Measurements from ENCODE around the gene BLM. TPM values are rescaled to one million over a fixed set of nuclear protein-coding genes. Genes with fewer than 3 reads are reported as not detected.

Gene BLM
- total RNA-seq, 1 experiment from 2014 or later, result 41.3 TPM

DNA sequence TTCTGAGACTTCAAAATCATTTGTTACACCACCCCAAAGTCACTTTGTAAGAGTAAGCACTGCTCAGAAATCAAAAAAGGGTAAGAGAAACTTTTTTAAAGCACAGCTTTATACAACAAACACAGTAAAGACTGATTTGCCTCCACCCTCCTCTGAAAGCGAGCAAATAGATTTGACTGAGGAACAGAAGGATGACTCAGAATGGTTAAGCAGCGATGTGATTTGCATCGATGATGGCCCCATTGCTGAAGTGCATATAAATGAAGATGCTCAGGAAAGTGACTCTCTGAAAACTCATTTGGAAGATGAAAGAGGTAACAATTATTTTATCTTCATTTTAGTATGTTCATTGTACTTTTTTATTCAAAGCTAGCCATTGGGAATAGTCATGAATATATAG is 32.6 kb downstream of the BLM start:
- peak overlapping the region in 2 of 3 experiments; percentile 77 to 85; a peak in 3 of 7 replicates for H3K27ac Mint-ChIP-seq

More for the DNA sequence above, 32.6 kb downstream of the BLM start:
- Histone ChIP-seq H4K20me1 (ENCODE audit: control insufficient read depth, insufficient read depth, insufficient read length) (no peaks in the 10 kb centered on the region), H2BK15ac (ENCODE audit: low read depth, low read length) (no peak overlapping the region), H2AK5ac (ENCODE audit: insufficient read length, low read length) (no peak overlapping the region), H3K4me2 (ENCODE audit: insufficient read depth, insufficient read length, low read length) (no peak overlapping the region), H2BK5ac (ENCODE audit: insufficient read length, low read length) (no peak overlapping the region), H4K8ac (replicated peaks; ENCODE audit: insufficient read length, low read depth, low read length) (no peak overlapping the region), H3K23me2 (ENCODE audit: insufficient read length, low read depth, low read length, poor library complexity, severe bottlenecking) (no peaks in the 10 kb centered on the region), H3K4ac (ENCODE audit: low read depth, low read length) (no peak overlapping the region), H3K27ac (ENCODE audit: insufficient read length, low read depth, low read length) (no peak overlapping the region), H3K9ac (ENCODE audit: extremely low read depth, insufficient read length, low read length) (no peak overlapping the region), H2AFZ (ENCODE audit: low read length) (no peak overlapping the region), H2BK20ac (ENCODE audit: low read depth, low read length, poor library complexity, severe bottlenecking) (no peak overlapping the region), H3K79me1 (ENCODE audit: insufficient read depth, low read depth, low read length, poor library complexity, severe bottlenecking) (no peaks in the 10 kb centered on the region), H3K9me3 (ENCODE audit: control insufficient read depth, low read depth, low read length) (no peaks in the 10 kb centered on the region), H2BK120ac (ENCODE audit: low read depth, low read length, poor library complexity, severe bottlenecking) (no peak overlapping the region), H3K4me1 (ENCODE audit: insufficient read depth, low read length) (no peaks in the 10 kb centered on the region), H3K56ac (ENCODE audit: insufficient read length, low read depth, low read length) (no peak overlapping the region), H2BK12ac (ENCODE audit: insufficient read length, low read depth, low read length) (no peak overlapping the region), H3T11ph (ENCODE audit: low read length) (no peak overlapping the region), H3K18ac (ENCODE audit: insufficient read length, low read depth, low read length) (no peak overlapping the region), H4K91ac (ENCODE audit: insufficient read length, low read depth, low read length) (no peak overlapping the region), H3K14ac (ENCODE audit: insufficient read depth, low read length) (no peak overlapping the region), H3K27me3 (ENCODE audit: insufficient read depth, low read length) (no peaks in the 10 kb centered on the region), H3K23ac (ENCODE audit: insufficient read length, low read depth, low read length) (no peak overlapping the region), H3K79me2 (ENCODE audit: insufficient read depth, low read length) (peaks cover 5% of the 10 kb centered on the region; the same call in 1 of the 2 replicates), H4K5ac (ENCODE audit: insufficient read length, low read depth, low read length) (no peak overlapping the region)
- Mint-ChIP-seq H3K36me3 (ENCODE audit: insufficient read depth in 1 of 3, low read depth in 3 of 3) (peaks cover 6 to 51% (median 40%) of the 10 kb centered on the region in 3 experiments; a peak in 6 of 7 replicates), H3K4me3 (no peak overlapping the region), H3K9me3 (no peaks in the 10 kb centered on the region), H3K4me1 (peaks cover 9 to 18% of the 10 kb centered on the region in 2 experiments; a peak in 3 of 4 replicates), H3K27me3 (ENCODE audit: low read depth) (no peaks in the 10 kb centered on the region)
- TF ChIP-seq, protein P1, sequence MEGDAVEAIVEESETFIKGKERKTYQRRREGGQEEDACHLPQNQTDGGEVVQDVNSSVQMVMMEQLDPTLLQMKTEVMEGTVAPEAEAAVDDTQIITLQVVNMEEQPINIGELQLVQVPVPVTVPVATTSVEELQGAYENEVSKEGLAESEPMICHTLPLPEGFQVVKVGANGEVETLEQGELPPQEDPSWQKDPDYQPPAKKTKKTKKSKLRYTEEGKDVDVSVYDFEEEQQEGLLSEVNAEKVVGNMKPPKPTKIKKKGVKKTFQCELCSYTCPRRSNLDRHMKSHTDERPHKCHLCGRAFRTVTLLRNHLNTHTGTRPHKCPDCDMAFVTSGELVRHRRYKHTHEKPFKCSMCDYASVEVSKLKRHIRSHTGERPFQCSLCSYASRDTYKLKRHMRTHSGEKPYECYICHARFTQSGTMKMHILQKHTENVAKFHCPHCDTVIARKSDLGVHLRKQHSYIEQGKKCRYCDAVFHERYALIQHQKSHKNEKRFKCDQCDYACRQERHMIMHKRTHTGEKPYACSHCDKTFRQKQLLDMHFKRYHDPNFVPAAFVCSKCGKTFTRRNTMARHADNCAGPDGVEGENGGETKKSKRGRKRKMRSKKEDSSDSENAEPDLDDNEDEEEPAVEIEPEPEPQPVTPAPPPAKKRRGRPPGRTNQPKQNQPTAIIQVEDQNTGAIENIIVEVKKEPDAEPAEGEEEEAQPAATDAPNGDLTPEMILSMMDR (conservative IDR thresholded peaks at IDR 0.05), result no peak
- no peak for DNase-seq
- WGBS (ENCODE audit: extremely low coverage, insufficient read length, low lambda C conversion rate), result no CpG with 5 or more reads among the region's 3 CpGs

Data from H9 (cell line).